KOPT-K1 (cell line): ENCODE data around the gene SHISAL2A.
A peak's percentile ranks its signal among the peaks of the same experiment; 100 is the strongest.

ENCODE experiments used
- H3K27ac ChIP-seq: fragments of 200-600 bp; sonication (generic); 2 replicates; pipeline ENCODE4 v1.5.1; 2016; ENCODE audit warnings: antibody characterized with exemption, mild to moderate bottlenecking, low read depth, low read length; ENCODE audit not compliant: poor library complexity, severe bottlenecking
- H3K36me3 ChIP-seq: fragments of 200-600 bp; sonication (generic); 2 replicates; pipeline ENCODE4 v1.5.1; 2017; ENCODE audit warnings: antibody characterized with exemption, mild to moderate bottlenecking, low read length, moderate library complexity; ENCODE audit not compliant: insufficient read depth
- H3K9me3 ChIP-seq: fragments of 200-600 bp; sonication (generic); 2 replicates; pipeline ENCODE4 v1.5.1; 2017; ENCODE audit warnings: antibody characterized with exemption, low read length, mild to moderate bottlenecking; ENCODE audit not compliant: insufficient read depth, poor library complexity, severe bottlenecking

The SHISAL2A gene

DNA sequence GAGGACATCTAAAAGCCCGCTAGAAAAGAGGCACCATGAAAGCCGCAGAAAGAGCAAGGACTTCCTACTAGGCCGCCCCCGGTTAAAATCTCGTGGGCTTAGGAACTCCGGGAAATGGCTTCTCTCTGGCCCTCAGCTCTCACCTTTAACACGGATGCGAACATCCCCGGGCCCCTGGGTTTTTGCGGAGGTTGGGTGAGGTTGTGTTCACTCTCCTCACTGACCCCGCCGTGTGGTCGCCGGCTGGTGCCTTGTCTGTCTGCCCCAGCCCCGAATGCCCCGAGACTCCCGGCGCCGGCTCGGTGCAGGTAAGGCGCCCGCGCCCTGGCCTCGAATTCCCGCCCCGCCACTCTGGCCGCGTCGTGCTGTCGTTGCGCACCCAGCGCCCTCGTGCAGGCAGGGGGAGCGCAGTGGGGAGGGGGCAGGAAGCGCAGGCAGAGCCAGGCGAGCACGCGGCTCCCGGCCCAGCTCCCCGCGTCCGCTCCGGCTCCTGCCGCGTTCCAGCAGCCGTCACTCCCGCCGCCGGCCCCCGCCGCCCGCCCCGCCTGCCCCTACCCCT is at the start of gene SHISAL2A:
Gene SHISAL2A, plus strand, starts transcription at position 437 of the 559 bp plus-strand sequence. CDS start 326 bp downstream, outside the sequence.
- H3K27ac ChIP-seq = no peak within 1 kb of the TSS
- peaks cover 6% of the 10 kb centered on the region for H3K9me3 ChIP-seq

DNA sequence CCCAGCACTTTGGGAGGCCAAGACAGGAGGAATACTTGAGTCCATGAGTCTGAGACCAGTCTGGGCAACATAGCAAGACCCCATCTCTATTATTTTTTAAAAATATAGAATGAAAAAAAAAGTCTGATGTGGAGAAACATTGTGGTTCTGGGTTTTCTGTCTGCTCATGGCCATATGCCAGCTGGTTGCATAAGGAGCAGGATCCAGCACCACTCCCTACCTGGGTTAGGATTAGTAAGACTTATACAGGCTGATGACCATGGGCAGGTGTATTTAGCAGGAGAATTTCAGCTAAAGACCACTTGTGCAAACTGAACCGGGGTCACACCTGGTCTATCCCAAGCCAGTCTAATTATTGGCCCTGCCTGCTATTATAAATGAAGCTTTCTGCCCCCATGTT is 47.5 kb upstream of the SHISAL2A start:
- Histone ChIP-seq H3K9me3 (no peaks in the 10 kb centered on the region), H3K27ac (no peak overlapping the region), H3K36me3 (no peaks in the 10 kb centered on the region)

More for the DNA sequence above, at the start of gene SHISAL2A:
- H3K36me3 ChIP-seq = no peaks in the 10 kb centered on the region

DNA sequence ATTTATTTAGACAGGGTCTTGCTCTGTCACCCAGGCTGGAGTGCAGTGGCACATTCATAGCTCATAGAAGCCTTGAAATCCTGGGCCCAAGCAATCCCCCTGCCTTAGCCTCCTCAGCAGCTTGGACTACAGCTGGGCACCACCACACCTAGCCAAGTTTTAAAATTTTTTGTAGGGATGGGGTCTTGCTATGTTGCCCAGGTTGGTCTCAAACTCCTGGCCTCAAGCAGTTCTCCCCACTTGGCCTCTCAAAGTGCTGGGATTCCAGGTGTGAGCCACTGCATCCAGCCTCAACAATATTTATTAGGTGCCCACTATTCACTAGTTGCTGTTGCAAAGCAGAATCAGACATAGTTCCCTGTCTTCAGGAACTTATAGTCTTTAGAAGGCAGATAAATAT is 44.9 kb upstream of the SHISAL2A start:
- Histone ChIP-seq H3K36me3 (no peaks in the 10 kb centered on the region), H3K9me3 (no peaks in the 10 kb centered on the region), H3K27ac (no peak overlapping the region)

DNA sequence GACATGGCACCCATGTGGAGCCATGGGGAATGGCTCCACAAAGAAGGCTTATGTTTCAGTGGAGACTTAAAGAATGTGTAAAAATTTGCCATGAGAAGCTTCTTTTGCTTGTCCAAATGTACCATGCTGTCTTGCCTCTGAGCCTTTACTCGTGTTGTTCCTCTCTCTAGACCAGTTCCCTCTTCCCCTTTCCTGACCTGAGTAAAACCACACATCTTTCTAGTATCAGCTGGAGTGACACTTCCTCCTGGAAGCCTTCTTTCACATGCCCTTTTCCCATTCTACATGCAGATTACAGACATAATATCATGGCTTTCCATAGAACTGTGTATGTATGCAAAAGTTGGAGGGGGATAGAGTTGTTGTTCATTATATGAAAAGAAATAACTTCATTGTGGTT is 44.4 kb upstream of the SHISAL2A start:
- H3K9me3 ChIP-seq = no peaks in the 10 kb centered on the region
- no peak overlapping the region for H3K27ac ChIP-seq
- H3K36me3 ChIP-seq = no peaks in the 10 kb centered on the region

DNA sequence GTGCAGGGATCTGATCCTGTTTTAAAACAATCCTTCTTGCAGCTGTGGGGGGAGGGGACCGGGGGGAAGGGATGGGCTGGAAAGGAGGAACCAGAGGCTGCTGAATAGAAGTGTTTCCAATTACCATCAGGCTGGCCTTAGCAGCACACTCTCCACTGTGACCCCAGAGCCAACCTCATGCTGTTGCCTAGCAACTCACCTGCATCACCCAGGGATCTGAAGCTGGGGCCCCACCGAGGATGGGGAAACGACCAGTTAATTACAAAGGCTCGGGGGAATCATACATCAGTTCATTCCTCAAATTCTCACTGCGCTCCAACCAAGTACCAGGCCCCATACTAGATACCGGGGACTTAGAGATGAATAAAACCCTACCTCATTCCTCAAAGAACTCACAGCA is 42.7 kb upstream of the SHISAL2A start:
- Histone ChIP-seq H3K27ac (no peak overlapping the region), H3K36me3 (no peaks in the 10 kb centered on the region), H3K9me3 (no peaks in the 10 kb centered on the region)

DNA sequence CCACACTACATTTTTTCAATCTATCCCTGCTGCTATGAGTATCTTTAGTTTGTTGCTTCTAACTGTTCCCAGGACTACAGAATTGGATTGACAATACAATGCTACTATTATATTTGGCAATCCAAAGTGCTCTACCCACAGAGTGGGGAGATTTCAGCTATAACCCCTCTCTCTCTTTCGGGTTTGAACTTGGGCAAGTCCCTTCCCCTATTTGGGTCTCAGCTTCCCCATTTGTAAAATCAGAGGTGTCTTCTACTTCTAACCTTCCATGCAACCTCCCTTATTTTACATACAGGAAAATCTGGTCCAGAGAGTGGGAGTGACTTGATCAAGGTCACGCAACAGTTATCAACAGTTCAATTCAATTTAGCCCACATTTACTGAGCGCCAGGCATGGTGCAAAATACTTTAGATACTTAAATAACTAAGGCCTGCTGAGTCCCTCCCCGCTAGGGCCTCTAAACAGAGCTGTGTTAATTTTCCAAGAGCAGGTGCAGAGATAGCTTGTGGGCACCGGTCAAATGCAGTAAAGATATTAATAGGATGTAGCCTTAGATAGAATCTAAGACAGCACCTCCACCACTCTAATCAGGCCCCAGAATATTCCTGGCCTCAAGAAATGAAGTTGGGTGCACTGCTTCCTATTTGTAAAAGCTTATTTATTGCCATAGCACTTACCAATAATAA is 40.2 kb upstream of the SHISAL2A start:
- Histone ChIP-seq H3K27ac (no peak overlapping the region), H3K36me3 (no peaks in the 10 kb centered on the region)

DNA sequence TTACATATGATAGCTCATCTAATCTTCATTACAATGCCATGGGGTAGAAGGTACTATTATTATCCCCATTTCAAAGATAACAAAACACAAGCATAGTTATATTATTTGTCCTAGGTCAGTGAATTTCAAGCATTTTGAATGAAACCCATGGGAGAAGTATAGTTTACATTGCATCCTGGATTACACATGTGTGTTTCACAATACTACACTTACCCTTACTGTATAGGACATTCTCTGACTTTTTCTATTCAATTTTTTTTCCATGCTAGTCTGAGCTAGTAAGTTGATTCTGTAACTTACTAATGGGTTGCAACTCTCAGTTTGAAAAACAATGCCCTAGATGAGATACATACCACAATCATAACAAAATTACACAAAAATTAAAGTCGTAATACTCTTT is 39.5 kb upstream of the SHISAL2A start:
- Histone ChIP-seq H3K36me3 (no peaks in the 10 kb centered on the region), H3K9me3 (no peaks in the 10 kb centered on the region), H3K27ac (no peak overlapping the region)

More for the DNA sequence above, 40.2 kb upstream of the SHISAL2A start:
- no peaks in the 10 kb centered on the region for H3K9me3 ChIP-seq

DNA sequence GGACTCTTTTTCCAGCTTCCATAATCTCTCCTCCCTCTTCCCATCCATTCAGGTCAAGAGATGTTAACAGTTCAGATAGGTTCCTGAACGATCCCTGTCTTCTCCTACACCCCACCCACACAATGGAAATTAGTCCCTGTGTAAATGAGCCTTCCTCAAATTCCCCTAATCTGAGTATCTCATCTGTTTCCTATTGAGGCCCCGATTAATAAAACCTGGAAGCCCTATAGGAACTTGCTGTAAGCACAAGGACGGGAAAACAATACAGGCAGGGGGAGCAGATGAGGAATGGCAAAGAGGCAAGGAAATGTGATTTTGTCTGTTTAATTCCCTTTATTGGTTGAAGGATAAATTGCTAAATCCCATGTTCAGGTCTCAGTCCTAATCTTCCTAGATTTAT is 37.9 kb upstream of the SHISAL2A start:
- no peaks in the 10 kb centered on the region for H3K36me3 ChIP-seq
- no peaks in the 10 kb centered on the region for H3K9me3 ChIP-seq
- H3K27ac ChIP-seq = no peak overlapping the region

DNA sequence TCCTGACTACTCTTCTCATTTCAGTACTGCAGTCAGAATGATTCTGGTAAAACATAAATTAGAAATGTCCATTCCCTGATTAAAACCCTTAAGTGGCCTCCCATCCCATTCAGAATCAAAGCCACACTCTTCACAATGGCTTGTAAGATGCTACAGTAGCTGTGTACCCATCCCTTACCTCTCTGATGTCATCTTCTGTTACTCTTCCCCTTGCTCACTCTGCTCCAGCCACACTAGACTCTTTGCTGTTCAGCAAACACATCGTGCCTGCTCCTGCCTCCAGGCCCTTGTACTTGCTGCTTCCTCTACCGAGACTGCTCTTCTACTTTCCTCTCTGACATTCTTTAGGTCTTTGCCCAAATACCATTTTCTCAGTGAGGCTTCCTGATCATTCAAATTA is 35.1 kb upstream of the SHISAL2A start:
- Histone ChIP-seq H3K27ac (no peak overlapping the region), H3K36me3 (no peaks in the 10 kb centered on the region), H3K9me3 (no peaks in the 10 kb centered on the region)

DNA sequence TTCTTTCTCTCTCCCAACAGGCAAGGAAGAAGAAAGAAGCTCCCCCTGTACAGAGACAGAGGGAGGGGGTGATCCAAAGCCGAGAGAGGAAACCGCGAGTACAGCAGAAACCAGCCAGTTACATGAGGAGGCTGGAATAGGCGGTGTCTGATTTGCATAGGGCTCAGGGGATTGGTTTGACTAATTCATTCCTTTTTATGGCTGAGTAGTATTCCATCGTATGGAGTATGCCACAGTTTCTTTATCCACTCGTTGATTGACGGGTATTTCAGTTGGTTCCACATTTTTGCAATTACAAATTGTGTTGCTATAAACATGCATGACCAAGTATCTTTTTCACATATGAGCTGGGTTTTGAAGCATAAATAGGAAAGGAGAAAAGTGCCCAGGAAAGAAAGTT is 34.2 kb upstream of the SHISAL2A start:
- Histone ChIP-seq H3K27ac (no peak overlapping the region), H3K9me3 (no peaks in the 10 kb centered on the region), H3K36me3 (no peaks in the 10 kb centered on the region)

DNA sequence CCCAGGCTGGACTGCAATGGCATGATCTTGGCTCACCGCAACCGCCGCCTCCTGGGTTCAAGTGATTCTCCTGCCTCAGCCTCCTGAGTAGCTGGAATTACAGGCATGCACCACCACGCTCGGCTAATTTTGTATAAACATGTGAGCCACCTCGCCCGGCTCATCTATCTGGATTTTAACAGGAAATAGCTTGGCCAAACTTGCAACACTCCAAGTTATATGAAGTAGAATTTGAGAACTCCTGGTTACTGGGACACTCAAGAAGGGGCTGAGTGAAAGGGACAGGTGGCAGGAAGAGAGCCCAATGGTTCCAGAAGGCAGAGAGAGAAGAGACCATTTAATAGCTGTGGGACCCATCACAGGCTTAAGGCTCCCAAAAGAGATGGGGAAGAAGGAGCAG is 33.7 kb upstream of the SHISAL2A start:
- no peak overlapping the region for H3K27ac ChIP-seq
- no peaks in the 10 kb centered on the region for H3K9me3 ChIP-seq
- no peaks in the 10 kb centered on the region for H3K36me3 ChIP-seq

DNA sequence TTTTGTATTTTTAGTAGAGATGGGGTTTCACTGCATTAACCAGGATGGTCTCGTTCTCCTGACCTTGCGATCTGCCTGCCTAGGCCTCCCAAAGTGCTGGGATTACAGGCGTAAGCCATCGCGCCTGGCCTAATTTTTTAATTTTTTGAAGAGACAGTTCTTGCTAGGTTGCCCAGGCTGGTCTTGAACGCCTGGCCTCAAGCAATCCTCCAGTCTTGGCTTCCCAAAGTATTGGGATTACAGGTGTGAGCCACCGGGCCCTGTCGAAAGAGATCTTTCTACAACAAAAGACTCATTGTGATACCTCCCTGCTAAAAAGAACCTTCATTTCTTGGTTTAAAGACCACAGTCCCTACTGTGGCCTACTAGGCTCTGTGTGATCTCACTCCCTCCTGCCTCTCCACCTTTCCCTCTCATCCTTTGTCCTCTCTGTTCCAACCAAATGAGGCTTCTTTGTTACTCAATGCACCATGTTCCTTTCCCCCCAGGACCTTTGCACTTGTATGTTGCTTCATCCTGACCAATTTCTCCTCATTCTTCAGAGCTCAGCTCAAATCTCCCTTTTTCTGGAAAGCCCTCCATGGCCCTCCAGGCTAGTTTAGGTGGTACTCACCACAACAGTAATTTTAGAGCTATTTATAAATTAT is 32.3 kb upstream of the SHISAL2A start:
- no peak overlapping the region for H3K27ac ChIP-seq
- peaks cover 4% of the 10 kb centered on the region; the same call in 1 of the 2 replicates for H3K36me3 ChIP-seq
- no peaks in the 10 kb centered on the region for H3K9me3 ChIP-seq

DNA sequence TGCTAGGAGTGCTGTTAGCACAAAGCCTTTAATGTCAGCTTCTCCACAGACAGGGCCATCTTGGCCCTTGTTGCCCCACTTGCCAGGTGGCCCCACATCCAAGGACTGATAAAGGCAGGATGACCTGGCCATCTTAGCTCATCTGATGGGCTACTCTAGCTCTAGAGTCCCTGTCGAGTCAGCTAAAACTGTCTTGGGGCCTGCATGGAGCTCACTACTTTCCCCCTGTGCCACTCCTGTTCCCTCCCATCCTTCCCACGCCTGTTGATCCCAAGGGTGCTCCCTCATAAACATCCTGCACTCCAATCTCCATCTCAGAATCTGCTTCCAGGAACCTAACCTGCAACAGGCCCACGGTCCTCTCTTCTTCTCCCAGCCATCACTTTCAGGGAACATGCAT is 31.4 kb upstream of the SHISAL2A start:
- Histone ChIP-seq H3K9me3 (no peaks in the 10 kb centered on the region), H3K36me3 (peaks cover 12% of the 10 kb centered on the region; the same call in 1 of the 2 replicates), H3K27ac (peak overlapping the region; percentile 61)

DNA sequence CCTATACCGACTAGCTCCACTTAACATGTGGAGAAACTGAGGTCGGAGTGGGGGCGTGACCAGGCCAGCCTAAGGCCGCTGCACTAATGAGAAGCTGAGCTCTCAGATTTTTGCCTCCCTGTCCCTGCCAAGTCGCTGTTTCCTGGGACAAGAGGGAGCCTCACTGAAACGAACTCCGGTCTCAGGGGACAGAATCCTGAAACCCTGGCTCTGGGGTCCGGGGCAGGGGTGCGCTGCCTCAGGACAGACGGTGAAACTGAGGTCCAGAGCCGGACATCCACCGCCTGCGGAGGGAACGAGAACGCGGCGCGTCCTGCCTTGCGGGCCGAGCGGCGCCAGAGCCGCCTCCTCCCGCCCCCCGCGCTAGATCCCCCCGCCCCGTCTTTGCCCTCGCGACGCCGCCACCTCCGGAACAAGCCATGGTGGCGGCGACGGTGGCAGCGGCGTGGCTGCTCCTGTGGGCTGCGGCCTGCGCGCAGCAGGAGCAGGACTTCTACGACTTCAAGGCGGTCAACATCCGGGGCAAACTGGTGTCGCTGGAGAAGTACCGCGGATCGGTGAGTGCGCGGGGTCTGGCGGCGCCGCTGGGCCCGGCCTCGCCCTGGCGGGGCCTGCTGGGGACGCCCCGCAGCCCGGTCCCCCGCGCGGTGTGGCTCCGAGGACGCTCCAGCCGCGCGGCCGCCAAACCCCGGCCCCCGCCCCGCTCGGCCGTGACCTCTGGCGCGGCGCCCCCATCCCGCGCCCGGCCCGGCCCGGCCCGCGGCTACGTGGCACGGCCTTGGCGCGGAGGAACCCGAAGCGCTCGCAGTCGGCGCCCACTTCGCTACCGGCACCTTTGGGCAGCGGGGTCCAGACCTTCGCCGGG is 30.7 kb upstream of the SHISAL2A start, which contains the start of gene GPX7:
Gene GPX7, plus strand, starts transcription at position 381 of the 865 bp plus-strand sequence. Its CDS starts 39 bp downstream, at position 420.
- Histone ChIP-seq H3K27ac (peak within 1 kb of the TSS; percentile 61), H3K9me3 (no peaks in the 10 kb centered on the region), H3K36me3 (peaks cover 19% of the 10 kb centered on the region; the same call in 1 of the 2 replicates)
